ENCODE measurements around the gene MYO9A. TPM values are rescaled to one million over a fixed set of nuclear protein-coding genes. Genes with fewer than 3 reads are reported as not detected.

The MYO9A gene
- total RNA-seq, 1 experiment from 2014 or later, result 41.6 TPM

- intact Hi-C loops (cut with micrococcal nuclease; ENCODE audit: unreplicated experiment) (no loop called here), in situ Hi-C loops (cut with HindIII; ENCODE audit: low pct_unique_long_range_greater_than_20kb, low sequenced_read_pairs) (no loop called here)
- 0 out of 2 replicates have a peak, but pooled peaks cover 3% of the 10 kb centered on the region for H3K36me3 ChIP-seq (ENCODE audit: control insufficient read depth, insufficient read depth, low read length)
- no peak for TF ChIP-seq SIN3A (IDR thresholded peaks at IDR 0.05; ENCODE audit: borderline replicate concordance, insufficient read depth, low read depth, low read length)
- TF ChIP-seq, protein P1, sequence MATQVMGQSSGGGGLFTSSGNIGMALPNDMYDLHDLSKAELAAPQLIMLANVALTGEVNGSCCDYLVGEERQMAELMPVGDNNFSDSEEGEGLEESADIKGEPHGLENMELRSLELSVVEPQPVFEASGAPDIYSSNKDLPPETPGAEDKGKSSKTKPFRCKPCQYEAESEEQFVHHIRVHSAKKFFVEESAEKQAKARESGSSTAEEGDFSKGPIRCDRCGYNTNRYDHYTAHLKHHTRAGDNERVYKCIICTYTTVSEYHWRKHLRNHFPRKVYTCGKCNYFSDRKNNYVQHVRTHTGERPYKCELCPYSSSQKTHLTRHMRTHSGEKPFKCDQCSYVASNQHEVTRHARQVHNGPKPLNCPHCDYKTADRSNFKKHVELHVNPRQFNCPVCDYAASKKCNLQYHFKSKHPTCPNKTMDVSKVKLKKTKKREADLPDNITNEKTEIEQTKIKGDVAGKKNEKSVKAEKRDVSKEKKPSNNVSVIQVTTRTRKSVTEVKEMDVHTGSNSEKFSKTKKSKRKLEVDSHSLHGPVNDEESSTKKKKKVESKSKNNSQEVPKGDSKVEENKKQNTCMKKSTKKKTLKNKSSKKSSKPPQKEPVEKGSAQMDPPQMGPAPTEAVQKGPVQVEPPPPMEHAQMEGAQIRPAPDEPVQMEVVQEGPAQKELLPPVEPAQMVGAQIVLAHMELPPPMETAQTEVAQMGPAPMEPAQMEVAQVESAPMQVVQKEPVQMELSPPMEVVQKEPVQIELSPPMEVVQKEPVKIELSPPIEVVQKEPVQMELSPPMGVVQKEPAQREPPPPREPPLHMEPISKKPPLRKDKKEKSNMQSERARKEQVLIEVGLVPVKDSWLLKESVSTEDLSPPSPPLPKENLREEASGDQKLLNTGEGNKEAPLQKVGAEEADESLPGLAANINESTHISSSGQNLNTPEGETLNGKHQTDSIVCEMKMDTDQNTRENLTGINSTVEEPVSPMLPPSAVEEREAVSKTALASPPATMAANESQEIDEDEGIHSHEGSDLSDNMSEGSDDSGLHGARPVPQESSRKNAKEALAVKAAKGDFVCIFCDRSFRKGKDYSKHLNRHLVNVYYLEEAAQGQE (IDR thresholded peaks at IDR 0.05; ENCODE audit: insufficient read depth in 1 of 2, low read depth in 2 of 2, low read length in 1 of 2), result no peak
- TF ChIP-seq, protein P2, sequence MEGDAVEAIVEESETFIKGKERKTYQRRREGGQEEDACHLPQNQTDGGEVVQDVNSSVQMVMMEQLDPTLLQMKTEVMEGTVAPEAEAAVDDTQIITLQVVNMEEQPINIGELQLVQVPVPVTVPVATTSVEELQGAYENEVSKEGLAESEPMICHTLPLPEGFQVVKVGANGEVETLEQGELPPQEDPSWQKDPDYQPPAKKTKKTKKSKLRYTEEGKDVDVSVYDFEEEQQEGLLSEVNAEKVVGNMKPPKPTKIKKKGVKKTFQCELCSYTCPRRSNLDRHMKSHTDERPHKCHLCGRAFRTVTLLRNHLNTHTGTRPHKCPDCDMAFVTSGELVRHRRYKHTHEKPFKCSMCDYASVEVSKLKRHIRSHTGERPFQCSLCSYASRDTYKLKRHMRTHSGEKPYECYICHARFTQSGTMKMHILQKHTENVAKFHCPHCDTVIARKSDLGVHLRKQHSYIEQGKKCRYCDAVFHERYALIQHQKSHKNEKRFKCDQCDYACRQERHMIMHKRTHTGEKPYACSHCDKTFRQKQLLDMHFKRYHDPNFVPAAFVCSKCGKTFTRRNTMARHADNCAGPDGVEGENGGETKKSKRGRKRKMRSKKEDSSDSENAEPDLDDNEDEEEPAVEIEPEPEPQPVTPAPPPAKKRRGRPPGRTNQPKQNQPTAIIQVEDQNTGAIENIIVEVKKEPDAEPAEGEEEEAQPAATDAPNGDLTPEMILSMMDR (IDR thresholded peaks at IDR 0.05), result no peak
- TF ChIP-seq POLR2AphosphoS5 (IDR thresholded peaks at IDR 0.05; ENCODE audit: low read depth, low read length), result no peak
- TF ChIP-seq TCF7L2 (IDR thresholded peaks at IDR 0.05; ENCODE audit: low read depth, low read length), result no peak
- H3K4me3 ChIP-seq (ENCODE audit: low read depth in 2 of 2, low read length in 2 of 2), result no peak overlapping the region
- ChIA-PET CTCF (no interaction called here), POLR2A (no interaction called here)
- no peak overlapping the region for H3K27ac ChIP-seq (ENCODE audit: low read length)
- H3K27me3 ChIP-seq (ENCODE audit: control insufficient read depth, insufficient read depth, low read length), result no peaks in the 10 kb centered on the region
- no peak for DNase-seq (ENCODE audit: low read depth, low spot score)
- no peak for ATAC-seq
- H3K4me1 ChIP-seq (ENCODE audit: control insufficient read depth, insufficient read depth, low read length), result no peaks in the 10 kb centered on the region
- no peaks in the 10 kb centered on the region for H3K9me3 ChIP-seq (ENCODE audit: control insufficient read depth, insufficient read depth, low read depth, low read length)
- no TSS peak for BruUV-seq (replicated peaks)
These were observed 75.9 kb downstream of the MYO9A start for GRCh38 chr15:72042054-72042453.

GRCh38 chr15:72037321-72037720 is 80.6 kb downstream of the MYO9A start:
- Histone ChIP-seq H3K36me3 (ENCODE audit: control insufficient read depth, insufficient read depth, low read length) (no peaks in the 10 kb centered on the region), H3K9me3 (ENCODE audit: control insufficient read depth, insufficient read depth, low read depth, low read length) (no peaks in the 10 kb centered on the region), H3K4me3 (ENCODE audit: low read depth in 2 of 2, low read length in 2 of 2) (no peak overlapping the region), H3K27me3 (ENCODE audit: control insufficient read depth, insufficient read depth, low read length) (no peaks in the 10 kb centered on the region), H3K27ac (ENCODE audit: low read length) (no peak overlapping the region), H3K4me1 (ENCODE audit: control insufficient read depth, insufficient read depth, low read length) (no peaks in the 10 kb centered on the region)
- intact Hi-C loops (cut with micrococcal nuclease; ENCODE audit: unreplicated experiment) (no loop called here), in situ Hi-C loops (cut with HindIII; ENCODE audit: low pct_unique_long_range_greater_than_20kb, low sequenced_read_pairs) (no loop called here)
- TF ChIP-seq, protein P1 (IDR thresholded peaks at IDR 0.05; ENCODE audit: insufficient read depth in 1 of 2, low read depth in 2 of 2, low read length in 1 of 2), result no peak
- TF ChIP-seq TCF7L2 (IDR thresholded peaks at IDR 0.05; ENCODE audit: low read depth, low read length), result no peak
- TF ChIP-seq, protein P2 (IDR thresholded peaks at IDR 0.05), result no peak
- no peak for TF ChIP-seq SIN3A (IDR thresholded peaks at IDR 0.05; ENCODE audit: borderline replicate concordance, insufficient read depth, low read depth, low read length)
- no peak for TF ChIP-seq POLR2AphosphoS5 (IDR thresholded peaks at IDR 0.05; ENCODE audit: low read depth, low read length)
- POLR2A ChIA-PET, result no interaction called here
- CTCF ChIA-PET, result interaction anchor here (0.6 kb wide), 1 partner anchor 812 kb away, joined by 3 read pairs; no protein-coding TSS in a partner anchor
- DNase-seq (ENCODE audit: low read depth, low spot score) (peak; percentile 5), ATAC-seq (no peak)
- no TSS peak for BruUV-seq (replicated peaks)

Data from Panc1 (cell line).